ENCODE data around the gene ZCCHC24.

DNA sequence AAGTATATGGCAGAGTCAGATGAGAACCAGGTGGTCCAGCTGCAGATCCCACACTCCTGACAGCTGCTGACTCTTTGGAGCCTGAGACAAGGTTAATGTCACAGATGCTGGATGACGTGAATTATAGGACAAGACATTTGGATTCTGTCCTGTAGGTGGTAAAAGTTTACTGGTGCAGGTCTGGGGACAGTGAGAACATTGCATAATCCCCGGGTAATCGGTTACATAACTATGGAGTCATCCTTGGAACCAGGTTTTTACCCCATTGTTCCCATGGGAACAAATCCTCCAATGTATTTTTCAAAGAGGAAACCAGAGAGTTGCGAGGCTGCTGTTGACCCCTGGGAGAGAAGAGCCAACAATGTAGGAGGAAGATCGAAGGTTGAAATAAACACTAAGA lies 27.5 kb upstream of the ZCCHC24 start:
- TF ChIP-seq, protein P1, sequence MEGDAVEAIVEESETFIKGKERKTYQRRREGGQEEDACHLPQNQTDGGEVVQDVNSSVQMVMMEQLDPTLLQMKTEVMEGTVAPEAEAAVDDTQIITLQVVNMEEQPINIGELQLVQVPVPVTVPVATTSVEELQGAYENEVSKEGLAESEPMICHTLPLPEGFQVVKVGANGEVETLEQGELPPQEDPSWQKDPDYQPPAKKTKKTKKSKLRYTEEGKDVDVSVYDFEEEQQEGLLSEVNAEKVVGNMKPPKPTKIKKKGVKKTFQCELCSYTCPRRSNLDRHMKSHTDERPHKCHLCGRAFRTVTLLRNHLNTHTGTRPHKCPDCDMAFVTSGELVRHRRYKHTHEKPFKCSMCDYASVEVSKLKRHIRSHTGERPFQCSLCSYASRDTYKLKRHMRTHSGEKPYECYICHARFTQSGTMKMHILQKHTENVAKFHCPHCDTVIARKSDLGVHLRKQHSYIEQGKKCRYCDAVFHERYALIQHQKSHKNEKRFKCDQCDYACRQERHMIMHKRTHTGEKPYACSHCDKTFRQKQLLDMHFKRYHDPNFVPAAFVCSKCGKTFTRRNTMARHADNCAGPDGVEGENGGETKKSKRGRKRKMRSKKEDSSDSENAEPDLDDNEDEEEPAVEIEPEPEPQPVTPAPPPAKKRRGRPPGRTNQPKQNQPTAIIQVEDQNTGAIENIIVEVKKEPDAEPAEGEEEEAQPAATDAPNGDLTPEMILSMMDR (IDR thresholded peaks at IDR 0.05): peak in 1 of 6 experiments; percentile 21
- no peak for TF ChIP-seq POLR2A (IDR thresholded peaks at IDR 0.05)
